ENCODE data around the gene AADAC. TPM values are rescaled to one million over a fixed set of nuclear protein-coding genes. Genes with fewer than 3 reads are reported as not detected.

Gene AADAC
- total and polyA plus RNA-seq, 2 of the 13 experiments (the other 11 are each of a cell fraction or from before 2014, with no cell fraction given) = 0.87 to 1.5 TPM

DNA sequence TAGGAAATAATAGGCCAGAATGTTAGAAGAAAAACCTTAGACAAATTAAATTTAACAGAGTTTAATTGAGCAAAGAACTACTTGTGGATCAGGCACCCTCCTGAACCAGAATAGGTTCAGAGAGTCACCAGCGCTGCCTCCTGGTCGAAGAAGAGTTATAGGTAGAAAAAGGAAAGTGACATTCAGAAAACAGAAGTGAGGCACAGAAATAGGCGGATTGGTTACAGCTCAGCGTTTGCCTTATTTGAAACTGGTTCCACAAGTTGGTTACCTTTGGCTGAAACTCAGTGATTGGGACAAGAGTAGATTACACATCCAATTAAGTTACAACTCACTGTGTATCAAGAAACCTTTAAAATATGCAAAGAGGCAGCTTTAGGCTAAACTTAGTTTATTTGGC is 4.4 kb downstream of the AADAC start:
- Histone ChIP-seq H4K20me1 (ENCODE audit: insufficient read depth, low read length) (no peaks in the 10 kb centered on the region), H3K4me3 (replicated peaks in 1 of 3; ENCODE audit: insufficient read depth in 1 of 3, low read depth in 2 of 3, low read length in 3 of 3) (no peak overlapping the region), H3K4me1 (ENCODE audit: insufficient read depth, low read length) (peaks cover 68% of the 10 kb centered on the region), H3K79me2 (ENCODE audit: insufficient read depth, low read length) (no peaks in the 10 kb centered on the region), H2AFZ (ENCODE audit: low read length) (no peak overlapping the region), H3K27me3 (ENCODE audit: control insufficient read depth in 1 of 2, insufficient read depth in 2 of 2, low read length in 2 of 2) (no peaks in the 10 kb centered on the region), H3K9me3 (ENCODE audit: low read length) (no peaks in the 10 kb centered on the region), H3K4me2 (ENCODE audit: low read depth, low read length) (no peak overlapping the region), H3K9ac (ENCODE audit: insufficient read depth, low read depth, low read length) (no peak overlapping the region), H3K27ac (ENCODE audit: extremely low read length, insufficient read depth, low read length) (peak overlapping the region; percentile 88), H3K36me3 (replicated peaks in 1 of 2; ENCODE audit: control insufficient read depth in 1 of 2, insufficient read depth in 2 of 2, low read length in 2 of 2) (no peaks in the 10 kb centered on the region)
- DNase-seq (ENCODE audit: low spot score) = no peak
- intact Hi-C loops (cut with micrococcal nuclease; ENCODE audit: unreplicated experiment) = no loop called here
- CTCF ChIA-PET (ENCODE audit: low intra/inter-chr PET ratio, low total read pairs) = no interaction called here
- no TSS peak for BruUV-seq (replicated peaks)
- in situ Hi-C loops (cut with HindIII; ENCODE audit: extremely low pct_ligation_motif_present, low pct_unique_long_range_greater_than_20kb) = no loop called here
- WGBS (ENCODE audit: low lambda C conversion rate) = 95% methylated on average over 4 of the region's 4 CpGs
- no peak for FAIRE-seq
- POLR2A ChIA-PET = no interaction called here
- ATAC-seq = no peak
- no peak for TF ChIP-seq SMAD3 (CRISPR knock-in tag; IDR thresholded peaks at IDR 0.05)
- TF ChIP-seq FOXM1 (CRISPR knock-in tag; IDR thresholded peaks at IDR 0.05) = no peak
- TF ChIP-seq, protein P1, sequence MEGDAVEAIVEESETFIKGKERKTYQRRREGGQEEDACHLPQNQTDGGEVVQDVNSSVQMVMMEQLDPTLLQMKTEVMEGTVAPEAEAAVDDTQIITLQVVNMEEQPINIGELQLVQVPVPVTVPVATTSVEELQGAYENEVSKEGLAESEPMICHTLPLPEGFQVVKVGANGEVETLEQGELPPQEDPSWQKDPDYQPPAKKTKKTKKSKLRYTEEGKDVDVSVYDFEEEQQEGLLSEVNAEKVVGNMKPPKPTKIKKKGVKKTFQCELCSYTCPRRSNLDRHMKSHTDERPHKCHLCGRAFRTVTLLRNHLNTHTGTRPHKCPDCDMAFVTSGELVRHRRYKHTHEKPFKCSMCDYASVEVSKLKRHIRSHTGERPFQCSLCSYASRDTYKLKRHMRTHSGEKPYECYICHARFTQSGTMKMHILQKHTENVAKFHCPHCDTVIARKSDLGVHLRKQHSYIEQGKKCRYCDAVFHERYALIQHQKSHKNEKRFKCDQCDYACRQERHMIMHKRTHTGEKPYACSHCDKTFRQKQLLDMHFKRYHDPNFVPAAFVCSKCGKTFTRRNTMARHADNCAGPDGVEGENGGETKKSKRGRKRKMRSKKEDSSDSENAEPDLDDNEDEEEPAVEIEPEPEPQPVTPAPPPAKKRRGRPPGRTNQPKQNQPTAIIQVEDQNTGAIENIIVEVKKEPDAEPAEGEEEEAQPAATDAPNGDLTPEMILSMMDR (CRISPR knock-in tag; IDR thresholded peaks at IDR 0.05) = 0 out of 2 replicates have a peak, but pooled peaks have one; percentile 13
- no peak for TF ChIP-seq GABPB1 (CRISPR knock-in tag; IDR thresholded peaks at IDR 0.05)

DNA sequence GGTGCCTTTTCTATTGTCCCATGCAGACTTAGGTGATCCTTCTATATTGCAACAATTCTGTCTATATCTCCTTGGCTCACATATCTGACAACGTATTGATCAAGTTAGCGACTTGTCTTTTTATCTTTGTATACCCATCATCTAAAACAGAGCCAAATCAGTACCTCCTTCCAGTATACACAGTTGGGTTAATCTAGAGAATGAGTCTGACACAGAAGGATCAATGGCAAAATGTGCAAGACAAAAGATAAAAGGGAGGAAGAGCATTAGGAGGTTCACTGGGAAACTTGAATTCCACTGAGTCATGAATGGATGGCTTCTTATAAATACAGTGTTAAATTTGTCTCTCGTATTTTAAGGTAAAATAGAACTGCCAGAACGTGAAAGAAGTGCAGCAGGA is 6.0 kb downstream of the AADAC start:
- no peaks in the 10 kb centered on the region for H3K36me3 ChIP-seq (replicated peaks in 1 of 2; ENCODE audit: control insufficient read depth in 1 of 2, insufficient read depth in 2 of 2, low read length in 2 of 2)
- WGBS (ENCODE audit: low lambda C conversion rate) = 92% methylated on average over 4 of the region's 4 CpGs
- CTCF ChIA-PET (ENCODE audit: low intra/inter-chr PET ratio, low total read pairs) = no interaction called here
- no peak for DNase-seq (ENCODE audit: low spot score)
- no peak overlapping the region for H3K27ac ChIP-seq (ENCODE audit: extremely low read length, insufficient read depth, low read length)
- TF ChIP-seq NR2F1 (CRISPR knock-in tag; IDR thresholded peaks at IDR 0.05) = no peak
- TF ChIP-seq DNMT1 (CRISPR knock-in tag; IDR thresholded peaks at IDR 0.05) = no peak
- TF ChIP-seq, protein P2, sequence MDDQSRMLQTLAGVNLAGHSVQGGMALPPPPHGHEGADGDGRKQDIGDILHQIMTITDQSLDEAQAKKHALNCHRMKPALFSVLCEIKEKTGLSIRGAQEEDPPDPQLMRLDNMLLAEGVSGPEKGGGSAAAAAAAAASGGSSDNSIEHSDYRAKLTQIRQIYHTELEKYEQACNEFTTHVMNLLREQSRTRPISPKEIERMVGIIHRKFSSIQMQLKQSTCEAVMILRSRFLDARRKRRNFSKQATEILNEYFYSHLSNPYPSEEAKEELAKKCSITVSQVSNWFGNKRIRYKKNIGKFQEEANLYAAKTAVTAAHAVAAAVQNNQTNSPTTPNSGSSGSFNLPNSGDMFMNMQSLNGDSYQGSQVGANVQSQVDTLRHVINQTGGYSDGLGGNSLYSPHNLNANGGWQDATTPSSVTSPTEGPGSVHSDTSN (CRISPR knock-in tag; IDR thresholded peaks at IDR 0.05; ENCODE audit: borderline replicate concordance) = no peak
- TF ChIP-seq RBAK (CRISPR knock-in tag; IDR thresholded peaks at IDR 0.05) = no peak
- TF ChIP-seq, protein P3, sequence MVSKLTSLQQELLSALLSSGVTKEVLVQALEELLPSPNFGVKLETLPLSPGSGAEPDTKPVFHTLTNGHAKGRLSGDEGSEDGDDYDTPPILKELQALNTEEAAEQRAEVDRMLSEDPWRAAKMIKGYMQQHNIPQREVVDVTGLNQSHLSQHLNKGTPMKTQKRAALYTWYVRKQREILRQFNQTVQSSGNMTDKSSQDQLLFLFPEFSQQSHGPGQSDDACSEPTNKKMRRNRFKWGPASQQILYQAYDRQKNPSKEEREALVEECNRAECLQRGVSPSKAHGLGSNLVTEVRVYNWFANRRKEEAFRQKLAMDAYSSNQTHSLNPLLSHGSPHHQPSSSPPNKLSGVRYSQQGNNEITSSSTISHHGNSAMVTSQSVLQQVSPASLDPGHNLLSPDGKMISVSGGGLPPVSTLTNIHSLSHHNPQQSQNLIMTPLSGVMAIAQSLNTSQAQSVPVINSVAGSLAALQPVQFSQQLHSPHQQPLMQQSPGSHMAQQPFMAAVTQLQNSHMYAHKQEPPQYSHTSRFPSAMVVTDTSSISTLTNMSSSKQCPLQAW (CRISPR knock-in tag; IDR thresholded peaks at IDR 0.05) = no peak
- no peak overlapping the region for H3K4me3 ChIP-seq (replicated peaks in 1 of 3; ENCODE audit: insufficient read depth in 1 of 3, low read depth in 2 of 3, low read length in 3 of 3)
- intact Hi-C loops (cut with micrococcal nuclease; ENCODE audit: unreplicated experiment) (no loop called here), in situ Hi-C loops (cut with HindIII; ENCODE audit: extremely low pct_ligation_motif_present, low pct_unique_long_range_greater_than_20kb) (no loop called here)
- no peak for FAIRE-seq
- H3K9me3 ChIP-seq (ENCODE audit: low read length) = no peaks in the 10 kb centered on the region
- H2AFZ ChIP-seq (ENCODE audit: low read length) = no peak overlapping the region
- H4K20me1 ChIP-seq (ENCODE audit: insufficient read depth, low read length) = no peaks in the 10 kb centered on the region
- H3K79me2 ChIP-seq (ENCODE audit: insufficient read depth, low read length) = no peaks in the 10 kb centered on the region
- H3K4me1 ChIP-seq (ENCODE audit: insufficient read depth, low read length) = peaks cover 57% of the 10 kb centered on the region
- no peaks in the 10 kb centered on the region for H3K27me3 ChIP-seq (ENCODE audit: control insufficient read depth in 1 of 2, insufficient read depth in 2 of 2, low read length in 2 of 2)
- no peak overlapping the region for H3K4me2 ChIP-seq (ENCODE audit: low read depth, low read length)
- no peak for ATAC-seq
- POLR2A ChIA-PET = no interaction called here
- no peak overlapping the region for H3K9ac ChIP-seq (ENCODE audit: insufficient read depth, low read depth, low read length)
- BruUV-seq (replicated peaks) = no TSS peak
